Measurements from ENCODE around the gene CHTOP.
"Not testable (repeated sequence)": the region's sequence is repeated elsewhere in the genome, so short reads cannot be mapped to it uniquely, and the experiment has no call there.

Gene CHTOP

DNA sequence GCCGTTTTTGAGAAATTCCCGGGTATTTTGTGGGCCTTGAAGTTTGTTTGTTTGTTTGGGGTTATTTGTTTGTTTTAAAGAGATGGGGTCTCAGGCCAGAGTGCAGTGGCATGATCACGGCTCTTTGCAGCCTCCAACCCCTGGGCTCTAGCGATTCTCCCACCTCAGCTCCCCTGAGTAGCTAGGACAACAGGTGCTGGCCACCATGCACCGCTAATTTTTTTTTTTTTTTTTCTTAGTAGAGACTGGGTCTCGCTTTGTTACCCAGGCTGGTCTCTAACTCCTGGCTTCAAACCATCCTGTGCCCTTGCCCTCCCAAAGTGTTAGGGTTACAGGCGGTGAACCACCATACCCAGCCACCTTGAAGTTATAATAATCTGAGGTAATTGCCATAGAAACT lies 2.0 kb downstream of the CHTOP start:
- DNase-seq: no peak

DNA sequence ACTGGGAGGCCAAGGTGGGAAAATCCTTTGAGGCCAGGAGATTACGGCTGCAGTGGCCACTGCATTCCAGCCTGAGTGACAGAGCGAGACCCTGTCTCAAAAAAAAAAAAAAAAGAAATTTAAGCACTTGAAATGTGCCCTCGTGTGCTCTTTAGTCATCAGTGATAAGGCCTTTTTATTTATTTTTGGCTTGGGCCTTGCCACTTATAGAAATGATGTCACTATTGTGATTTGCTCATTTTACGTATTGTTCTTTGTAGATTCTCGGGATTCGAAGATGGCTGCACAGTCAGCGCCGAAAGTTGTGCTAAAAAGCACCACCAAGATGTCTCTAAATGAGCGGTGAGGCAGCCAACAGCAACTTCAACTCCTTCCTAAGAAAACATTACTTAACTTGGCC lies 2.4 kb downstream of the CHTOP start:
- no peak for DNase-seq

DNA sequence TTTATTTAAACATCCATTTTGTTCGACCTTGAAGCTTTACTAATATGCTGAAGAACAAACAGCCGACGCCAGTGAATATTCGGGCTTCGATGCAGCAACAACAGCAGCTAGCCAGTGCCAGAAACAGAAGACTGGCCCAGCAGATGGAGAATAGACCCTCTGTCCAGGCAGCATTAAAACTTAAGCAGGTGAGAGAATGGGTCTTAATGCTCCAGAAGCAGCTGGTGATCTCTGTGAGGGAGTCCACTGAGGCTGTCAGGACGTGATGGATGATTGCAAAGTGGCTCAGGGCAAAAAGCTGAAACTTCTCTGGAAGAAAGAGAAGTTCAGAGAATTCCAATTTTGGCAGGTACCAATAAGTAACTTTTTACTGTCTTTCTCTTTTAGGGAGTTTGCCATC lies 4.4 kb downstream of the CHTOP start:
- DNase-seq: no peak

DNA sequence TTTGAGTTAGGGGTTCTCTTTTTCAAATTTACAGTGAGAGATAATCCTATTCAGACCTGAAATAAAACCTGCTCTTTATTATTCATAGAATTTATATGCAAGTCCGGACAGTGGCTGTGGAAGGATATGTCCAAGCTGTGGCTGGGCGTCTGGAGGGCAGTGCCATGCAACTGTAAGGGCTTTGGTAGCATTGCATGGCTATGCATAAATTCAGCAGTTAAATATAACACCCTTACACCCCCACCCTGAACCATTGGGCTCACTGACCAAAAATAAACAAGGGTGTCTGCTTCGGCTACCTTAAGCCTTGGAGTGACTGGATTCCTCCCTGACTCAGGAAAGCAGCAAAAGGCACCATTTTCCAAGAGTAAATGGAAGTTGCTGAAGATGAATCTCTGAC lies 5.4 kb downstream of the CHTOP start:
- no peak for DNase-seq

DNA sequence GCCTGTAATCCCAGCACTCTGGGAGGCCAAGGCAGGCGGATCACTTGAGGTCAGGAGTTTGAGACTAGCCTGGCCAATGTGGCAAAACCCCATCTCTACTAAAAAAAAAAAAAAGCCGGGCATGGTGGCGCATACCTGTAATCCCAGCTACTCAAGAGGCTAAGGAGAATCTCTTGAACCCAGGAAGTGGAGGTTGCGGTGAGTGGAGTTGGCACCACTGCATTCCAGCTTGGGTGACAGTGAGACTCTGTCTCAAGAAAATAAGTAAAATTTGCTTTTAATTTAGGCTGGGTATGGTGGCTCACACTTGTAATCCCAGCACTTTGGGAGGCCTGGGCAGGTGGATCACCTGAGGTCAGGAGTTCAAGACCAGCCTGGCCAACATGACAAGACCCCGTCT lies 6.3 kb downstream of the CHTOP start:
- DNase-seq: not testable (repeated sequence)

DNA sequence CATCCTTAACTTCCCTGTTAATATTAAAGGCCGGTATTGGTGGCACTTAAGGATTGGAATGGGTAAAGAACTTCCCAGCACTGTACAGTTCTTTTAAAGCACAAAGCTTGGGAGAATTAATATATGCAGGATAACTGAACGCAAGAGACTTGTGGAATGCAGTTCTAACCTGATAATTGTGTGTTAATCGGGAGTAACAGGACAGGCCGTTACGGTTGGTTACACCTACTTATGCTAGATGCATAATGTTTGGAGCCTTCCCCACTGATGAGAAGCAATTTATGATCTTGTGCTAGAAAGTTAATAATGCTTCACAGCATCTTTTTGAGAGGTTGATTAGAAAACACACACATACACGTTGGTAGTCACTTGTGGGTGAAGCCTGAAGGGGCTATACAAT lies 7.0 kb downstream of the CHTOP start:
- no peak for DNase-seq

DNA sequence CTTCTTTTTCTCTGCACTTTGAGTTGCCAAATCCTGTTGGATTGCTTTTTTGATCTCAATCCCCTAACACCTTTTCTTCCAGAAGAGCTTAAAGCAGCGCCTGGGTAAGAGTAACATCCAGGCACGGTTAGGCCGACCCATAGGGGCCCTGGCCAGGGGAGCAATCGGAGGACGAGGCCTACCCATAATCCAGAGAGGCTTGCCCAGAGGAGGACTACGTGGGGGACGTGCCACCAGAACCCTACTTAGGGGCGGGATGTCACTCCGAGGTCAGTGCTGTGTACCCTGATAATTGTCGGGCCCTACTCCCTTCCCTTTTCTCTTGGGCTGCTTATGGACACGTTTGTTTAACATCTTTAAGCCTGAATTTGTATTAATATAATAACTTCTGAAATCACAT lies 8.3 kb downstream of the CHTOP start:
- no peak for DNase-seq

DNA sequence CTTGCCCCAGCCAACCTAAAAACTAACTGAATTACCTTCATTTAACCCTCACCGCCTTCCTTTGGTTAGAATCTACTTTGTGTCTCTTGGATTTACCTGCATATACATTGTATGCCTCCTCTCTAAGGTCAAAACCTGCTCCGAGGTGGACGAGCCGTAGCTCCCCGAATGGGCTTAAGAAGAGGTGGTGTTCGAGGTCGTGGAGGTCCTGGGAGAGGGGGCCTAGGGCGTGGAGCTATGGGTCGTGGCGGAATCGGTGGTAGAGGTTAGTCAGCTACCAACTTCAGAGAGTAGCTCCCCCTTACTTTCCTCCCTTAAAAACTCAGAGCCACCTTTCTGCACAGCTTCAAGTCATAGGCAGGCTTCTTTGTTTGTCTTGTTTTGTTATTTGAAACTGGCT lies 9.2 kb downstream of the CHTOP start:
- no peak for DNase-seq

DNA sequence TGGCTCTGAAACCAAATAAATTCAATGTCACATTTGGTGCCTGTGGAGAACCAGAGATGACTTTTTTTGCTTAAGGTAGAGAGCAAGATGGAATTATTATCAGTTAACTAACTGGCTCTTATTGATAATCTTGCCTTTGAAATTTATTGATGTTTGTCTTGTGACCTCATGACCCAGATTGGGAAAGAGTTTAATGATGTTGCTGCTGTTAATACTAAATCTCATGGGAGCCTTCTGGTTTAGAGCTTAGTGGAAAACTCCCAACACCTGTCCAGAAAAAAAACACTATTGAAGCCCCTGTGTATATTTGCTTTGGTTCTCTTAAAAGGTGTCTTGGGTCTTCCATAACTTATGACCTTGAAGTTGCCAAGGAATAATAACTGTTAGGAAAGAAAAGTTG lies 9.9 kb downstream of the CHTOP start:
- DNase-seq: no peak

DNA sequence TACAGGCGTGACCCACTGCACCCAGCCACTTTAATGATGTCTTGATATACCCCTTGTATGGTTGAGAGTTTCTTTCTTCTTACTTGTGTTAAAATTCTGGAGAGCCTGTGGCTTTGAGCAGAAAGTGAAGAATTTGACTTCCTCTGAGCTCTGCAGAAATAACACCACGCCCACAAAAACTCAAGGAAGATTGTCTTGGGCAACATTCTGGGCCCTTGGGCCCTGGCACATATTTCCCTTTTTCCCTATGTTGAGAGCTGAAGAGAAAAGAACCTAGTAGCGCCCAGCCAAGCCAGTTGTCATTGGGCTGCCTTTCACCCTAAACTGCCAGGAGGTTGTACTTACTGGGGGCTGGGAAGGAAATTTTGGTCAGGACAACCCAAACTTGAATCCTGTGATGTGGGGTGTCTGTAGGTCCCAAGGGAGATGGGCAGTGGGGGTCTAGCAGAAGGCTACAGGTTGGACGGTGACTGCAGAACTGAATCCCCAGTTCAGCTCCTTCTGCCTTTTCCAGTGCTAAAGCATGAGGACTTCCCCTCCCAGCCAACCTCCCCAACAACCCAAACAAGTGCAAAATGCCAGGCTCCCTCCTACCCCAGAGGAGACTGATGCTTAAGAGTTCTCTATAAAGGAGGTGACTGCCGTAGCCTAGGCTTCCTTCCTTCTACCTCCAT lies 12.9 kb downstream of the CHTOP start:
- DNase-seq: no peak

DNA sequence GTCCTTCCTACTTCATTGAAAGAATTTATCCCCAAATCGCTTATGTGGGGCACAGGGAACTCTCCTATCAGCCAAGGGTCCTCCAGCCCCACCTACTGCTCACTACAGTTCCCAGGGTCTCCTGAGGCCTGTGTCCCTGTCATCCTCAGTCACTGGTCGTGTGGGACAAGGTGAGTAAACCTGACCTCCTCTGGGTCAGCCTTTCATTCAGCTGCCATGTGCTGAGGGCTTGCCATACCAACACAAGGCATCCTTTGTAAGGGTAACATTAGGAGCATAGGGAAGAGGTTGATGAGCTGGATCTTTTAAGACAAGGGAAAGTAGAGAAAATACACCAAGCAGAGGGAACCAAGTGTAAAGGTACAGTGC lies 13.5 kb downstream of the CHTOP start:
- no peak for DNase-seq

DNA sequence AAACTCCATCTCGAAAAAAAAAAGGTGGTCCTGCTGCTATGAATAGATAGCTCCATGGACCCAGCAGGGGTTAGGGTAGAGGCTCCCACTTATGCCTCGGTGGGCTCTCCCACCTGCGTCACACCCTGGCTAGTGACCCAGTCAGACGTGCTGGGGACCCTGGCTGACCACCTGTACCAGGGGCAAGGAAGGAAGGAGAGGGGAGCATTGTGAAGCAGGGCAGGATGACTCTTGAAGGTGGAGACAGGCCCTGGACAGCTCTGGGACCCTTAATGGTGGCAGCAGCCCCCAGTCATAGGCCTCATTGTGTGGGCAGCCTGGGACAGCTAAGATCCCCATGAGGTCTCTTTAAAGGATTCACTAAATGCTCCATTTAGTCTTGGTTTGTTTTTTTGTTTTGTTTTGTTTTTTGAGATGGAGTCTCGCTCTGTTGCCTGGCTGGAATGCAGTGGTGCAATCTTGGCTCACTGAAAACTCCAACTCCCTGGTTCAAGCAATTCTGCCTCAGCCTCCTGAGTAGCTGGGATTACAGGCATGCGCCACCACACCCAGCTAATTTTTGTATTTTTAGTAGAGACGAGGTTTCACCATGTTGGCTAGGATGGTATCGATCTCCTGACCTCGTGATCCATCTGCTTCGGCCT lies 14.3 kb downstream of the CHTOP start:
- DNase-seq: no peak

DNA sequence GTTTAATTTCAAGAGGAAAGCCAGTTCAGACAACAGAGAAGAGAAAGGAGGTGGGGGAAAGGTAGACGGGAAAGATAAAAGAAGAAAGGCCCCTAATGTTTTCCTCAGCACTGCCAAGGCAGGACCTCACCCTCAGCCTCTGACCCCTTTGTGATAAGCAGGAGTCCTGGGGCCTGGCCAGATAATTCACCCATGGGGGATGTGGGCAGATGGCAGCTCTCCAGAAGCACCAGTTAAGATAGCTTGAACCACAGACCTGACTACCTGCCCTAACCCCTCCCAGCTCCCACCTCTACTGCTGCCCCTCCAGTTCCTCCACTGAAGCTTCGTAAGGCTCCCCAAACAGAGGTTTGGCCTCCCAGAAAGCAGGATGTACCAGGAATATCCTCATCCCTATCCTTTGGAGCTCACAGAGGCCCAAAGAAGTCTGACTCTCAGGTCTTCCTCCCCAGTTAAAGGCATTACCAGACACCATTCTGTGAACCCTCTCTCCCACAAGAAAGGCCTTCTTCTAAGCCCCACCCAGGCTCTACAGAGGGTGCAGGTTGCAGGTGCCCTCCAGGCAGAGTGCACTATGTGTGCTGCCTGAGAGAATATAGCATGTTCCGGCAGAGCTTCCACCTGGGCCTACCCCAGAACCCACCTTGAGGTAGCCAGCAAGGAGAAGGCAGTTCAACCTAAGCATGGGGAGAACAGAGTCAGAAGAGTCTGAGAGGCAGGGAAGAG lies 15.4 kb downstream of the CHTOP start:
- DNase-seq: no peak

DNA sequence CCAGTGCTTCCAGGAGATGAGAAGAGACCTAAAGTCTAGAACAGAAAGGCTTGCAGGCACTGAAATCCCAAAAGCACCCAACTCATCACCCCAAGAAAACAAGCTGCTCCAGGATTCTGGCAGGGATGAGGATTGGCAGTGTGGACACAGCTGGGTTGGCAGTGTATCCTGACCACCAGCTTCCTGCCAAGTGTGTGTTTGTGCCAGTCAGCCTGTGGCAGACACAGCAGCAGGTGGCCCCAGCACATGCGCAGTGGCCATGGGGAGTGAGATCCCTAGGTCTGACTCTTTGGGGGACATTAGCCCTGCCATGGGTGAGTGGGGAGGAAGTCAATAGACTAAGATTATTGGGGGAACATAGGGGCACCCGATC lies 16.0 kb downstream of the CHTOP start:
- DNase-seq: no peak

DNA sequence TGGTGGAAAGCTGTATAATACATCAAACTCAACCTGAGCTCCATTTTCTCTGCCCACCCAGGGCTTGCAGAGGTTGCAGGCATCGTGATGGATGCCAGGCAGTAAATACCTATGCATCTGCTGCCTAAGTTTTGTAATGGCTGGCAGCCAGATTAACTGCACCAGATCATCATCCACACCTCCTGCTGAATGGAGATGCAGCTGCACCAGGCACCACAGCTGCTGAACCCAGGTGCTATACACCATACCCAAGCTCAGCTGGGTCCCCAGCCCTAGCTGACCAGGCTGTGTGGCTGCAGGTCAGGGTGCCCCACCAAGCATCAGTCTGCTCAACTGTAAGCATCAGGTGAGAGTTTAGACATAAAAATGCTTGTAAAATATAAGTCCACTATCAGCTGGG lies 17.9 kb downstream of the CHTOP start:
- no peak for DNase-seq

DNA sequence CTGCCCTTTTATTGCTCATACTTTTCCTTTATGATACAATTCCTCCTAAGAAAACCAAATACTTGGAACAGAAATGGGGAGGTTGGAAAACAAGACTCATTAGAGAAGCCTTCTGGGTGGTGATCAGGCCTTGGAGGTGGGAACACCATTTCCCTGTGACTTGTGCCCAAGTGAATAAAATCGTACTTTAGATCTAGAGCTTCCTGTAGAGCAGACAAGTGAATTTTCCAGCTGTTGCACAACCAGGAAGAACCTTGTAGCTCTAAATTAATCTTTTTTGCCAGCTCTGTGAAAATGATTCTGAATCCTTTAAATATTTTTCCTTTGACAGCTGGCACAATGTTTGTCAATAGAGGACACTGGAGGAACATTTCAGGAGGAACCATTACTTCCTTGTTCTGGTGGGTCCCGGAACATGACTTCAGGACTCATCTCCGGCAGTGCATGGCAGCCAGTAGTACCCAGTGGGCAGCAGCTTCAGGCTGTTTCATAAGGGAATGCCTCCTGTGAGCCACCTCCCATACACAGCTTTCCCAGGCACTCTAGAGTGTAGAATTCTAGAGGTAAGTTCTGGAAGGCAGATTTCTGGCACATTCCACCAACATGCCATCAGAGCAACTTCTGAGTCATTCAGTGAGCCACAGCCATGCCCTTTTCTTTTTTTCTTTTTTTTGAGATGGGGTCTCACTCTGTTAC lies 19.1 kb downstream of the CHTOP start:
- no peak for DNase-seq

DNA sequence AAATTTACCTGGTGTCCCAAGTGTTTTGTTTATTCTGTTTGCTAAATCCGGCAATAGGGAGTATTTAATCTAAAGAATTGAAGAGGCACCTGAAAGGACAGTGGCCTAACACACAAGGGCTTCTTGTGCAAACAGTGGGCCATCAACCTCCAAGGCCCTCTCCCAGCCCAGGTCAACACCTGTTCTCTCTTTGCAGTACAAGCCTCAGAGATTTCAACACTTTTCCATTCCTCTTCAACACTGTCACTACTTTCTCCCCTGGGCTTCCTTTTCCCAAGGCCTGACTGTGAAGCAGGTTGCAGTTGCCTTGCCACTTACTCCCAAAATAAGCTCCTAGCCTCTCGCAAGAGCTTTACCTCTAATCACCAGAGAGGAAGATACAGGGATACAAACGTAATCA lies 21.5 kb downstream of the CHTOP start:
- no peak for DNase-seq

DNA sequence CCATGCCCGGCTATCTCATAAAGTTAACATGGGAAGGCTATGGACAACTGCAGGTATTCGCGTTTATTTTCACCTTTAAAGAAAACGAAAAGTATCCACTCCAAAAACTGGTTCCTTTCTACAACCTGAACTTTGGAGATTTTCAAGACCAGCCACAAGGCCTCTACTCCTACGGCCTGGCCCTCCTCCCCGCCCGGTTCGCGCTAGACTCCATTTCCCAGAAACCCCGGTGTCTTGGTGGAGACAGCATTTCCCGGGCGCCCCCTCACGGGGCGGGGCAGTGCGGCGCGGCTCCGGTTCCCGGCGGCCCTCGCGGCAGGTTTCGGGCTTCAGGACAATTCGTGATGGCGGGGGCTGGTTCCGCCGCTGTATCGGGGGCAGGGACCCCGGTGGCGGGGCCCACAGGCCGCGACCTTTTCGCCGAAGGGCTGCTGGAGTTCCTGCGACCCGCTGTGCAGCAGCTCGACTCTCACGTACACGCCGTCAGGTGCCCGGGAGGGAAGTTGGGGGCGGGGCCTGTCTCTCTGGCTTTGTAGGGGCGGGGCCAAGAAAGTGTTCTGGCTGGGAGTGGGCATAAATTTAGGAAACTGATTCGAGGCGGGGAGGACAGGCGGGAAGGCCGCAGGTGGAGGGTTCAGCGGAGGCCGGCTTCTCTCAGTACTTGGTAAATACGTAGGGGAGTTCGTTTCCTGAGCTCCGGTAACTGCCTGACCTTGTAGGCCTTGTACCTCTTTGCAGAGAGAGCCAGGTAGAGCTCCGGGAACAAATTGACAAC lies 24.7 kb downstream of the CHTOP start, which contains the start of gene SNAPIN:
Gene SNAPIN (plus strand): TSS at position 304 of the 775 bp plus-strand sequence. CDS start 41 bp downstream, at position 345.
- peak; percentile 92 for DNase-seq

DNA sequence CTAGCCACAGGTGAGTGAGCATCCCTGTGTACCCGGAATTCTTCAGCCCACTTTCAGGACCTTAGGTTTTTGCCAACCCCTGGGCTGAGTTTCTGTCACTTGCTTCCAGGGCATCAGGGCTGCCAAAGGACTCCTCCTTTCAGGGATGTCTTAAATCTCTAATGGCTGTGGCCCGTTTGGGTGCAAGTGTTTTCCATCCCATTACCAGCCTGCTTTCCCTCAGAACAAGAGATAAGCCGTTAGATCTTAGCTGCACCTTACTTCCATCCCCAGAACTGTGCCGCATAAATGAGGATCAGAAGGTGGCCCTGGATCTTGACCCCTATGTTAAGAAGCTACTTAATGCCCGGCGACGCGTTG lies 25.3 kb downstream of the CHTOP start:
- DNase-seq: no peak

DNA sequence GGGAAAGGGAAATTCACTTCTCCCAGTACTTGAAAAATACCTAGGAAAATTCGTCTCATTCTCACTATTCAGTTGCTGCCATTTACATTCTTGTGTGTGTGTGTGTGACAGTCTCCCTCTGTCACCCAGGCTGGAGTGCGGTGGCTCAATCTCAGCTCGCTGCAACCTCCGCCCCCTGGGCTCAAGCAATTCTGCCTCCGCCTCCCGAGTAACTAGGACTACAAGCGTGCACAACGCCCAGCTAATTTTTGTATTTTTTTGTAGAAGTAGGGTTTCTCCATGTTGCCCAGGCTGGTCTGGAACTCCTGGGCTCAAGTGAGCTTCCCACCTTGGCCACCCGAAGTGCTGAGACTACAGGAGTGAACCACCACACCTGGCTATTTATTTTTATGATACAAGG lies 25.8 kb downstream of the CHTOP start:
- no peak for DNase-seq

DNA sequence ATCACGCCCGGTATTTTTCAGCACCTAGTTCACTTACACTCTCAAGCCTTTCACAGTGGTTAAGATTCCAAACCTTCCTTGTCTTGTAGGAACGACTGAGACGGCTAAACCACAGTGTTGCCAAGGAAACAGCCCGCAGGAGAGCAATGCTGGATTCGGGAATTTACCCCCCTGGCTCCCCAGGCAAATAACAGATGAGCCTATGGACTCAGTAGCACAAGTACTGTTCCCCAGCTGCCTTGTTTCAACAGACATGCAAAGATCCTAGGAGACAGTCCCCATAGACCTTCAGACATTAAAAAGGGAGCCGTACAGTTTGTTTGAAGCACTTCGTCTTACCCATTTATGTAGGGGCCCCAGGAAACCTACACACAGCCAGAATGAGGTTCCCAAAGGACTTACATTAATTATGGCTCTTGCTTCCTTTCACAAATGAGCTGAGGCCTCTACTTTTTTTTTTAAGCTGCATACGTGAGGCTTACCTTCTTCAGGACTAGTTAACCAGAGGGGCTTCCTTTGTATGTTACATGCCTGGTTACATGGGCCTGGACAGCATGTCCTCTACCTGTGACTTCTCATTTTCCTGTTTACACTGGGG lies 27.3 kb downstream of the CHTOP start:
- DNase-seq: no peak

DNA sequence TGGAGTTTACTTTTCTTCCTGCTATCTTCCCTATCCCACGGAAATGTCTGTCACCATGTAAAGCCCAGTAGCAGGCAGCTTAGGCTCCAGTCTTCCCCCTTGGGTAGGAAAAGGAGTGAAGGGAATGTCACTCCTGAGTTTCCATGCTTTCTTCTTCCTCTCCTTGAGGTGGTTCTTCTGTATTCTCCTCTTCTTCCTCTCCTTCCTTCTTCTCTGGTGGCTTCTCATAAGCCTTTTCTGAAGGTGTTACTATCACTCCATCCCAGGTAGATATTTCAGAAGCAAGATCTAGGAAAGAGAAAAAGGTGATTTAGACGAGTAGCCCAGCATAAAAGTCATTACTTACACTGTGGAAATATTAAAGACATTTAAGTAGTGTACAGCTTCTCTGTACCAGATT lies 28.4 kb downstream of the CHTOP start:
- no peak for DNase-seq

DNA sequence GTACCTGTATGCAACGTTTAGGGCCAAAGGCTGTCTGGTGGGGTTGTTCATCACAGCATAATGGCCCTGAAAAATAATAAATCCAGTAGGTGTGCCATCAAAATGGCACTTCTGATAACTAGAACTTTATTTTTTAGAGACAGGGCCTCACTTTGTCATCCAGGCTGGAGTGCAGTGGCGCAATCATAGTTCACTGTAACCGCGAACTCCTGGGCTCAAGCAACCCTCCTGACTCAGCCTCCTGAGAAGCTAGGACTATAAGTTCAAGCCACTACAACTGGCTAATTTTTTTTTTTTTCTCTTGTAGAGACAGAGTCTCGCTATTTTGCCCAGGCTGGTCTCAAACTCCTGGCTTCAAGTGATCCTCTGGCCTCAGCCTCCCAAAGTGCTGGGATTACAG lies 29.3 kb downstream of the CHTOP start:
- no peak for DNase-seq

Measured in CD4-positive, alpha-beta T cell treated with Interleukin-21 for 1 hour (primary cell).